Keratinocyte (primary cell): Measurements from ENCODE around the gene RBM26. TPM values are rescaled to one million over a fixed set of nuclear protein-coding genes. Genes with fewer than 3 reads are reported as not detected.

Experiments used
- DNase-seq: peaks from one replicate; pipeline ENCODE4 v3.0.0-alpha.2; 2011; ENCODE audit warnings: low read depth, missing footprints, low spot score
- FAIRE-seq: peaks from 2 replicates; lab custom pipeline; 2011; peaks lifted over from hg19 to GRCh38; lab: Jason Lieb, UNC
- H2AFZ ChIP-seq: 2 replicates; pipeline ENCODE4 v1.6.0; 2012; ENCODE audit warnings: low read length, control low read depth, inconsistent platforms; ENCODE audit not compliant: control insufficient read depth
- H3K27ac ChIP-seq: 2 replicates; pipeline ENCODE4 v1.5.1; 2011; ENCODE audit warnings: low read length; ENCODE audit not compliant: control insufficient read depth, insufficient read depth
- H3K27me3 ChIP-seq: 3 replicates; pipeline ENCODE4 v1.6.0; 2011; ENCODE audit warnings: low read length; ENCODE audit not compliant: control insufficient read depth, insufficient read depth; ENCODE audit errors: extremely low read depth
- H3K36me3 ChIP-seq, 2 experiments: 2 replicates in 1 of 2; 3 replicates in 1 of 2; pipeline ENCODE4 v1.5.1; 2011; ENCODE audit warnings: low read length in 2 of 2, mild to moderate bottlenecking in 1 of 2; ENCODE audit not compliant: control insufficient read depth in 2 of 2, insufficient read depth in 2 of 2; ENCODE audit errors: extremely low read depth in 1 of 2
- H3K4me1 ChIP-seq: 3 replicates; pipeline ENCODE4 v1.5.1; 2011; ENCODE audit warnings: low read length; ENCODE audit not compliant: control insufficient read depth, insufficient read depth; ENCODE audit errors: extremely low read depth
- H3K4me2 ChIP-seq: 3 replicates; pipeline ENCODE4 v1.6.0; 2011; ENCODE audit warnings: low read depth, low read length; ENCODE audit not compliant: control insufficient read depth, insufficient read depth; ENCODE audit errors: extremely low read depth
- H3K4me3 ChIP-seq, 3 experiments: fragments of 200-600 bp in 1 of 3; sonication (generic) in 1 of 3; 2 replicates in 2 of 3; 3 replicates in 1 of 3; pipeline ENCODE4 v1.5.1; 2011 to 2016; ENCODE audit warnings: low read length in 3 of 3, mild to moderate bottlenecking in 3 of 3, control low read depth in 2 of 3, inconsistent platforms in 1 of 3, low read depth in 1 of 3, mixed read lengths in 1 of 3, mixed run types in 1 of 3, moderate library complexity in 1 of 3; ENCODE audit not compliant: control insufficient read depth in 2 of 3, insufficient read depth in 2 of 3; ENCODE audit errors: extremely low read depth in 1 of 3
- H3K79me2 ChIP-seq: 2 replicates; pipeline ENCODE4 v1.6.0; 2012; ENCODE audit warnings: low read length; ENCODE audit not compliant: control insufficient read depth, insufficient read depth
- H3K9ac ChIP-seq: 3 replicates; pipeline ENCODE4 v1.6.0; 2011; ENCODE audit warnings: low read length; ENCODE audit not compliant: control insufficient read depth, insufficient read depth; ENCODE audit errors: extremely low read depth
- H3K9me1 ChIP-seq: 3 replicates; pipeline ENCODE4 v1.6.0; 2011; ENCODE audit warnings: low read length; ENCODE audit not compliant: control insufficient read depth, insufficient read depth; ENCODE audit errors: extremely low read depth
- H3K9me3 ChIP-seq: 2 replicates; pipeline ENCODE4 v1.5.1; 2012; ENCODE audit warnings: low read depth, low read length; ENCODE audit not compliant: control insufficient read depth
- H4K20me1 ChIP-seq: 3 replicates; pipeline ENCODE4 v1.6.0; 2011; ENCODE audit warnings: low read length; ENCODE audit not compliant: control insufficient read depth, insufficient read depth; ENCODE audit errors: extremely low read depth
- EZH2 ChIP-seq: IDR thresholded peaks from one replicate; pipeline ENCODE4 v1.6.1; 2012; ENCODE audit warnings: inconsistent platforms, mild to moderate bottlenecking, low read length, moderate library complexity
- dilution Hi-C: fragments of 300-500 bp; cut with MboI; formaldehyde crosslinking; loops from one replicate; pipeline ENCODE4 v1.7.0; 2020; ENCODE audit warnings: low sequenced_read_pairs; ENCODE audit not compliant: extremely low pct_ligation_motif_present
- polyA plus RNA-seq, 5 experiments: library from polyadenylated mRNA; depleted of rRNA in 3 of 5; stranded (reverse) in 3 of 5; stranded (forward) in 1 of 5; unstranded in 1 of 5; fragments of >200 nt; gene quantifications; 1 replicate in 1 of 5; 2 replicates in 3 of 5; 3 replicates in 1 of 5; pipeline versions ENCODE4 v1.2.1 to v1.2.3, GENCODE V29; 2011 to 2012; ENCODE audit warnings: missing spikeins in 2 of 5, low read depth in 1 of 5, low replicate concordance in 1 of 5
- TF ChIP-seq, protein P1 (sequence below), 3 experiments: IDR thresholded peaks in 1 of 3; conservative IDR thresholded peaks in 1 of 3; optimal IDR thresholded peaks in 1 of 3; 2 replicates in 2 of 3; 3 replicates in 1 of 3; pipeline versions ENCODE3 to v1.5.1; 2011; ENCODE audit warnings: low read length in 3 of 3, mild to moderate bottlenecking in 3 of 3, moderate library complexity in 2 of 3, control low read depth in 1 of 3, inconsistent platforms in 1 of 3; ENCODE audit not compliant: insufficient read depth in 2 of 3; ENCODE audit errors: extremely low read depth in 1 of 3

Gene RBM26
- polyA plus RNA-seq, 1 donor (not counting 4 experiments of a cell fraction or from before 2014, with no cell fraction given): 28.4 TPM

DNA sequence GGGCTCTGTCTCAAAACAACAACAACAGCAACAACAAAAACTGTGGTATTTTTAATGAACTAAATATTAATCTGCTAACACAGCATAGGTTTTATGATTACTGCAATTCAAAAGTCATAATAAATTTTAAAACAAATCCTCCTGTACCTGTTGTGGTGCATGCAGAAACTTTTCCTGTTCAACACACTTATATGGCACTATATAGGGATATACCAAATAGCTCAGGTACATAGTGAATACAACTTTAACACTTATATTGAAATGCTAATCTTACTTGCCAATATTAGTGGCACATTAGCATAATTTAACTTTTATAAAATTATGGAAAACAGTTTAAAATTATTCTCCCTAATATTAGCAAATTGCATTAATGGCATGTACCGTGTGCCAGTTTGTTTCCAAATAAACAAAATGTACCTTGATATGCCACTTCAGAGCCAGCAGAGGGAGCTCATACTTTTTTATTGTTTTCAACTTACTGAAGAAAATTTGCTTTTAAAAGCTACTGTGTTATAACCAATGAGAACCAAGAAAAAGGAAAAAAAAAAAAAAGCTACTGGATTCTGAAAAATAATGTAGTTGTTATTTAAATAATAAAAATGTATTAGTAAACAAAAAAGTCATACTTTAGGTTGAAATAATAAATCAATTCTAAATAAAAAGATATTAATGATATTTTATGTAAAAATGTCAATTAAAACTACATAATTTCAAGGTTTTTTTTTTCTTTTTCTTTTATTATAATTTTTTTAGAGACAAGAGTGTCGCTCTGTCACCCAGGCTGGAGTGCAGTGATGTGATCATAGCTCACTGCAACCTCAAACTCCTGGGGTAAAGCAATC lies 18.0 kb upstream of the RBM26 start:
- H3K9me3 ChIP-seq: no peaks in the 10 kb centered on the region
- no peaks in the 10 kb centered on the region for H3K27me3 ChIP-seq
- H2AFZ ChIP-seq: no peak overlapping the region
- dilution Hi-C loops: no loop called here
- H3K9ac ChIP-seq: no peak overlapping the region
- H3K36me3 ChIP-seq: no peaks in the 10 kb centered on the region
- FAIRE-seq: no peak
- H3K9me1 ChIP-seq: no peaks in the 10 kb centered on the region
- H4K20me1 ChIP-seq: no peaks in the 10 kb centered on the region
- no peaks in the 10 kb centered on the region for H3K4me1 ChIP-seq
- no peak overlapping the region for H3K27ac ChIP-seq
- no peak for DNase-seq
- H3K4me3 ChIP-seq: no peak overlapping the region
- H3K4me2 ChIP-seq: no peak overlapping the region
- TF ChIP-seq, protein P1, sequence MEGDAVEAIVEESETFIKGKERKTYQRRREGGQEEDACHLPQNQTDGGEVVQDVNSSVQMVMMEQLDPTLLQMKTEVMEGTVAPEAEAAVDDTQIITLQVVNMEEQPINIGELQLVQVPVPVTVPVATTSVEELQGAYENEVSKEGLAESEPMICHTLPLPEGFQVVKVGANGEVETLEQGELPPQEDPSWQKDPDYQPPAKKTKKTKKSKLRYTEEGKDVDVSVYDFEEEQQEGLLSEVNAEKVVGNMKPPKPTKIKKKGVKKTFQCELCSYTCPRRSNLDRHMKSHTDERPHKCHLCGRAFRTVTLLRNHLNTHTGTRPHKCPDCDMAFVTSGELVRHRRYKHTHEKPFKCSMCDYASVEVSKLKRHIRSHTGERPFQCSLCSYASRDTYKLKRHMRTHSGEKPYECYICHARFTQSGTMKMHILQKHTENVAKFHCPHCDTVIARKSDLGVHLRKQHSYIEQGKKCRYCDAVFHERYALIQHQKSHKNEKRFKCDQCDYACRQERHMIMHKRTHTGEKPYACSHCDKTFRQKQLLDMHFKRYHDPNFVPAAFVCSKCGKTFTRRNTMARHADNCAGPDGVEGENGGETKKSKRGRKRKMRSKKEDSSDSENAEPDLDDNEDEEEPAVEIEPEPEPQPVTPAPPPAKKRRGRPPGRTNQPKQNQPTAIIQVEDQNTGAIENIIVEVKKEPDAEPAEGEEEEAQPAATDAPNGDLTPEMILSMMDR (optimal IDR thresholded peaks at IDR 0.05 in 1 of 3, IDR thresholded peaks at IDR 0.05 in 1 of 3, conservative IDR thresholded peaks at IDR 0.05 in 1 of 3; ENCODE audit: extremely low read depth in 1 of 3, insufficient read depth in 2 of 3, low read length in 3 of 3): peak in 2 of 3 experiments; percentile 44 to 47
- TF ChIP-seq EZH2: no peak
- no peaks in the 10 kb centered on the region for H3K79me2 ChIP-seq

DNA sequence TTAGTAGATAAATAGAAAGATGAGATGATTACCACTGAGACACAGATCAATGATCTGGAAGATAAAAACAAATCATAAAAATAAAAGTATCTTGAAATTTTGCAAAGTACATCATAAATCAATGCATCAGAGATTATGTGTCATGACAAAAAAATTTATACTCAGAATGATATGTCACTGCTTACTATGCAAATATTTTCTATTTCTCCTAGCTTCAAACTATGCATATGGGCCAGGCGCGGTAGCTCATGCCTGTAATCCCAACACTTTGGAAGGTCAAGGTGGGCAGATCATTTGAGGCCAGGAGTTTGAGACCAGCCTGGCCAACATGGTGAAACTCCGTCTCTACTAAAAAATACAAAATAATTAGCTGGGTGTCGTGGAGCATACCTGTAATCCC lies 17.3 kb upstream of the RBM26 start:
- no peak overlapping the region for H3K4me3 ChIP-seq
- FAIRE-seq: no peak

More for the DNA sequence above, 17.3 kb upstream of the RBM26 start:
- Histone ChIP-seq H3K9me1 (no peaks in the 10 kb centered on the region), H3K27me3 (no peaks in the 10 kb centered on the region), H3K27ac (no peak overlapping the region), H3K79me2 (no peaks in the 10 kb centered on the region), H4K20me1 (no peaks in the 10 kb centered on the region), H3K4me1 (no peaks in the 10 kb centered on the region), H3K9me3 (no peaks in the 10 kb centered on the region), H3K36me3 (no peaks in the 10 kb centered on the region), H2AFZ (no peak overlapping the region), H3K4me2 (no peak overlapping the region), H3K9ac (no peak overlapping the region)
- DNase-seq: no peak
- dilution Hi-C loops: no loop called here
- no peak for TF ChIP-seq EZH2
- TF ChIP-seq, protein P1 (optimal IDR thresholded peaks at IDR 0.05 in 1 of 3, IDR thresholded peaks at IDR 0.05 in 1 of 3, conservative IDR thresholded peaks at IDR 0.05 in 1 of 3; ENCODE audit: extremely low read depth in 1 of 3, insufficient read depth in 2 of 3, low read length in 3 of 3): no peak
